ENCODE results near the gene THEM5. TPM values are rescaled to one million over a fixed set of nuclear protein-coding genes. Genes with fewer than 3 reads are reported as not detected.

THEM5 gene
- polyA plus RNA-seq, 1 donor (not counting 4 experiments of a cell fraction or from before 2014, with no cell fraction given) = 0.18 TPM

GRCh38 chr1:151813271-151813977 is 40.1 kb downstream of the THEM5 start:
- dilution Hi-C loops (cut with MboI; ENCODE audit: extremely low pct_ligation_motif_present, low sequenced_read_pairs) = no loop called here
- no peak overlapping the region for H3K4me3 ChIP-seq (ENCODE audit: control insufficient read depth in 2 of 3, extremely low read depth in 1 of 3, insufficient read depth in 2 of 3, low read depth in 1 of 3, low read length in 3 of 3)
- peaks cover 6% of the 10 kb centered on the region for H3K27me3 ChIP-seq (ENCODE audit: control insufficient read depth, extremely low read depth, insufficient read depth, low read length)
- H3K27ac ChIP-seq (ENCODE audit: control insufficient read depth, insufficient read depth, low read length) = no peak overlapping the region
- no peaks in the 10 kb centered on the region for H3K79me2 ChIP-seq (ENCODE audit: control insufficient read depth, insufficient read depth, low read length)
- peaks cover 8% of the 10 kb centered on the region for H3K4me1 ChIP-seq (ENCODE audit: control insufficient read depth, extremely low read depth, insufficient read depth, low read length)
- no peaks in the 10 kb centered on the region for H3K9me1 ChIP-seq (ENCODE audit: control insufficient read depth, extremely low read depth, insufficient read depth, low read length)
- H3K9me3 ChIP-seq (ENCODE audit: control insufficient read depth, low read depth, low read length) = no peaks in the 10 kb centered on the region
- no peak overlapping the region for H3K9ac ChIP-seq (ENCODE audit: control insufficient read depth, extremely low read depth, insufficient read depth, low read length)
- DNase-seq (ENCODE audit: low read depth, low spot score) (no peak), FAIRE-seq (no peak)
- H3K36me3 ChIP-seq (ENCODE audit: control insufficient read depth in 2 of 2, extremely low read depth in 1 of 2, insufficient read depth in 2 of 2, low read length in 2 of 2) = no peaks in the 10 kb centered on the region
- no peak overlapping the region for H3K4me2 ChIP-seq (ENCODE audit: control insufficient read depth, extremely low read depth, insufficient read depth, low read depth, low read length)
- H4K20me1 ChIP-seq (ENCODE audit: control insufficient read depth, extremely low read depth, insufficient read depth, low read length) = no peaks in the 10 kb centered on the region
- H2AFZ ChIP-seq (ENCODE audit: control insufficient read depth, low read length) = no peak overlapping the region
- TF ChIP-seq CTCF (optimal IDR thresholded peaks at IDR 0.05 in 1 of 3, IDR thresholded peaks at IDR 0.05 in 1 of 3, conservative IDR thresholded peaks at IDR 0.05 in 1 of 3; ENCODE audit: extremely low read depth in 1 of 3, insufficient read depth in 2 of 3, low read length in 3 of 3) (no peak), EZH2 (IDR thresholded peaks at IDR 0.05; ENCODE audit: low read length) (no peak)

- DNase-seq (ENCODE audit: low read depth, low spot score) (no peak), FAIRE-seq (no peak)
- Histone ChIP-seq H3K27me3 (ENCODE audit: control insufficient read depth, extremely low read depth, insufficient read depth, low read length) (peaks cover 15% of the 10 kb centered on the region), H3K9me3 (ENCODE audit: control insufficient read depth, low read depth, low read length) (no peaks in the 10 kb centered on the region), H3K4me2 (ENCODE audit: control insufficient read depth, extremely low read depth, insufficient read depth, low read depth, low read length) (no peak overlapping the region), H3K4me1 (ENCODE audit: control insufficient read depth, extremely low read depth, insufficient read depth, low read length) (no peaks in the 10 kb centered on the region), H3K79me2 (ENCODE audit: control insufficient read depth, insufficient read depth, low read length) (no peaks in the 10 kb centered on the region), H3K36me3 (ENCODE audit: control insufficient read depth in 2 of 2, extremely low read depth in 1 of 2, insufficient read depth in 2 of 2, low read length in 2 of 2) (no peaks in the 10 kb centered on the region), H2AFZ (ENCODE audit: control insufficient read depth, low read length) (no peak overlapping the region), H3K4me3 (ENCODE audit: control insufficient read depth in 2 of 3, extremely low read depth in 1 of 3, insufficient read depth in 2 of 3, low read depth in 1 of 3, low read length in 3 of 3) (no peak overlapping the region), H3K9me1 (ENCODE audit: control insufficient read depth, extremely low read depth, insufficient read depth, low read length) (no peaks in the 10 kb centered on the region), H3K27ac (ENCODE audit: control insufficient read depth, insufficient read depth, low read length) (no peak overlapping the region), H4K20me1 (ENCODE audit: control insufficient read depth, extremely low read depth, insufficient read depth, low read length) (no peaks in the 10 kb centered on the region), H3K9ac (ENCODE audit: control insufficient read depth, extremely low read depth, insufficient read depth, low read length) (no peak overlapping the region)
- dilution Hi-C loops (cut with MboI; ENCODE audit: extremely low pct_ligation_motif_present, low sequenced_read_pairs) = no loop called here
- TF ChIP-seq CTCF (optimal IDR thresholded peaks at IDR 0.05 in 1 of 3, IDR thresholded peaks at IDR 0.05 in 1 of 3, conservative IDR thresholded peaks at IDR 0.05 in 1 of 3; ENCODE audit: extremely low read depth in 1 of 3, insufficient read depth in 2 of 3, low read length in 3 of 3) (no peak), EZH2 (IDR thresholded peaks at IDR 0.05; ENCODE audit: low read length) (no peak)
These were observed 42.3 kb downstream of the THEM5 start for GRCh38 chr1:151811181-151811580.
